H1 (cell line): ENCODE measurements around the gene NOL12.

Experiments
- CHD2 ChIP-seq: IDR thresholded peaks from 2 replicates; pipeline ENCODE4 v1.6.1; 2012; ENCODE audit warnings: low read length, improper control_type of control experiment
- EGR1 ChIP-seq: IDR thresholded peaks from 2 replicates; pipeline ENCODE4 v1.6.1; 2011; ENCODE audit warnings: low read depth, low read length, borderline replicate concordance
- EP300 ChIP-seq, 2 experiments: IDR thresholded peaks; 1 replicate in 1 of 2; 2 replicates in 1 of 2; pipeline ENCODE4 v1.6.1; 2011 to 2012; ENCODE audit warnings: low read depth in 2 of 2, low read length in 2 of 2, mild to moderate bottlenecking in 2 of 2, borderline replicate concordance in 1 of 2, inconsistent platforms in 1 of 2, moderate library complexity in 1 of 2
- EZH2 ChIP-seq: fragments of 200-600 bp; sonication (generic); IDR thresholded peaks from 2 replicates; pipeline ENCODE4 v1.7.1; 2012; ENCODE audit warnings: low read depth, mild to moderate bottlenecking, moderate library complexity, low read length, inconsistent platforms; ENCODE audit not compliant: severe bottlenecking
- GABPA ChIP-seq: IDR thresholded peaks from 2 replicates; pipeline ENCODE4 v1.6.1; 2011; ENCODE audit warnings: mild to moderate bottlenecking, low read length, moderate library complexity, borderline replicate concordance; ENCODE audit not compliant: insufficient read depth
- POLR2A ChIP-seq, 2 experiments: IDR thresholded peaks; 1 replicate in 1 of 2; 2 replicates in 1 of 2; pipeline ENCODE4 v1.6.1; 2011; ENCODE audit warnings: low read depth in 2 of 2, low read length in 2 of 2, mild to moderate bottlenecking in 2 of 2; ENCODE audit errors: control extremely low read depth in 1 of 2
- POLR2AphosphoS5 ChIP-seq: IDR thresholded peaks from 2 replicates; pipeline ENCODE4 v1.6.1; 2011; ENCODE audit warnings: low read depth, low read length
- RAD21 ChIP-seq, 2 experiments: IDR thresholded peaks in 1 of 2; conservative IDR thresholded peaks in 1 of 2; 2 replicates each; pipeline ENCODE4 v1.6.1; 2011; ENCODE audit warnings: low read depth in 2 of 2, low read length in 2 of 2, improper control_type of control experiment in 1 of 2, inconsistent platforms in 1 of 2, mild to moderate bottlenecking in 1 of 2, moderate library complexity in 1 of 2
- RFX5 ChIP-seq: IDR thresholded peaks from 2 replicates; pipeline ENCODE4 v1.6.1; 2011; ENCODE audit warnings: low read depth, low read length, improper control_type of control experiment, borderline replicate concordance
- RNF2 ChIP-seq: fragments of 200-900, 300-1000 bp; sonication (generic); IDR thresholded peaks from 2 replicates; pipeline ENCODE4 v1.7.1; 2016; ENCODE audit warnings: borderline replicate concordance, low read depth, mild to moderate bottlenecking, antibody characterized with exemption, low read length; ENCODE audit not compliant: poor library complexity, severe bottlenecking; ENCODE audit errors: missing control alignments
- SUZ12 ChIP-seq: fragments of 200-600 bp; sonication (generic); IDR thresholded peaks from 2 replicates; pipeline ENCODE4 v1.6.1; 2012; ENCODE audit warnings: mild to moderate bottlenecking, inconsistent platforms, low read length, moderate library complexity, mixed read lengths
- TF ChIP-seq, protein P1 (sequence below), 3 experiments: IDR thresholded peaks; 1 replicate in 2 of 3; 2 replicates in 1 of 3; pipeline versions ENCODE4 v1.5.1 to v1.6.1; 2011; ENCODE audit warnings: low read length in 3 of 3, mild to moderate bottlenecking in 3 of 3, inconsistent platforms in 2 of 3, low read depth in 1 of 3, moderate library complexity in 1 of 3; ENCODE audit not compliant: insufficient read depth in 1 of 3; ENCODE audit errors: control extremely low read depth in 1 of 3
- TF ChIP-seq, protein P2 (sequence below): IDR thresholded peaks from 2 replicates; pipeline ENCODE4 v1.6.1; 2012; ENCODE audit warnings: inconsistent platforms

DNA sequence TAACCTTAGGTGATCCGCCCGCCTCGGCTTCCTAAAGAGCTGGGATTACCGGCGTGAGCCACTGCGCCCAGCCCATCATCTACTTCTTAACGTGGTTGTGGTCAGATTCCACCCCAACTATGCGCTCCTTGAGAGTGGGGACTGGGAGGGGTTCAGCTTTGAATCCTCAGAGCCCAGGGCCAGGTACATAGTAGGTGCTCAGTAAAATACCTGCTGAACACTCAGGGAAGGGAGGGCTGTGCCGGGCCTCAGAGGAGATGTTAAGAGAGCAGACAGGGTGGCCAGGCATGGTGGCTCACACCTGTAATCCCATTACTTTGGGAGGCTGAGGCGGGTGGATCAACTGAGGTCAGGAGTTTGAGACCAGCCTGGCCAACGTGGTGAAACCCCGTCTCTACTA lies 11.9 kb upstream of the NOL12 start:
- TF ChIP-seq, protein P1, sequence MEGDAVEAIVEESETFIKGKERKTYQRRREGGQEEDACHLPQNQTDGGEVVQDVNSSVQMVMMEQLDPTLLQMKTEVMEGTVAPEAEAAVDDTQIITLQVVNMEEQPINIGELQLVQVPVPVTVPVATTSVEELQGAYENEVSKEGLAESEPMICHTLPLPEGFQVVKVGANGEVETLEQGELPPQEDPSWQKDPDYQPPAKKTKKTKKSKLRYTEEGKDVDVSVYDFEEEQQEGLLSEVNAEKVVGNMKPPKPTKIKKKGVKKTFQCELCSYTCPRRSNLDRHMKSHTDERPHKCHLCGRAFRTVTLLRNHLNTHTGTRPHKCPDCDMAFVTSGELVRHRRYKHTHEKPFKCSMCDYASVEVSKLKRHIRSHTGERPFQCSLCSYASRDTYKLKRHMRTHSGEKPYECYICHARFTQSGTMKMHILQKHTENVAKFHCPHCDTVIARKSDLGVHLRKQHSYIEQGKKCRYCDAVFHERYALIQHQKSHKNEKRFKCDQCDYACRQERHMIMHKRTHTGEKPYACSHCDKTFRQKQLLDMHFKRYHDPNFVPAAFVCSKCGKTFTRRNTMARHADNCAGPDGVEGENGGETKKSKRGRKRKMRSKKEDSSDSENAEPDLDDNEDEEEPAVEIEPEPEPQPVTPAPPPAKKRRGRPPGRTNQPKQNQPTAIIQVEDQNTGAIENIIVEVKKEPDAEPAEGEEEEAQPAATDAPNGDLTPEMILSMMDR (IDR thresholded peaks at IDR 0.05; ENCODE audit: control extremely low read depth in 1 of 3, insufficient read depth in 1 of 3, low read depth in 1 of 3, low read length in 3 of 3) = no peak
- TF ChIP-seq, protein P2, sequence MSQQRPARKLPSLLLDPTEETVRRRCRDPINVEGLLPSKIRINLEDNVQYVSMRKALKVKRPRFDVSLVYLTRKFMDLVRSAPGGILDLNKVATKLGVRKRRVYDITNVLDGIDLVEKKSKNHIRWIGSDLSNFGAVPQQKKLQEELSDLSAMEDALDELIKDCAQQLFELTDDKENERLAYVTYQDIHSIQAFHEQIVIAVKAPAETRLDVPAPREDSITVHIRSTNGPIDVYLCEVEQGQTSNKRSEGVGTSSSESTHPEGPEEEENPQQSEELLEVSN = no peak
- TF ChIP-seq EP300 (IDR thresholded peaks at IDR 0.05; ENCODE audit: borderline replicate concordance in 1 of 2, low read depth in 2 of 2, low read length in 2 of 2) = no peak
- TF ChIP-seq EZH2 = no peak
- no peak for TF ChIP-seq POLR2AphosphoS5
- TF ChIP-seq CHD2 = no peak
- no peak for TF ChIP-seq RFX5
- no peak for TF ChIP-seq SUZ12
- TF ChIP-seq EGR1 = no peak
- TF ChIP-seq RNF2 = no peak
- no peak for TF ChIP-seq POLR2A (IDR thresholded peaks at IDR 0.05; ENCODE audit: control extremely low read depth in 1 of 2, low read depth in 2 of 2, low read length in 2 of 2)
- no peak for TF ChIP-seq GABPA
- TF ChIP-seq RAD21 (IDR thresholded peaks at IDR 0.05 in 1 of 2, conservative IDR thresholded peaks at IDR 0.05 in 1 of 2; ENCODE audit: low read depth in 2 of 2, low read length in 2 of 2) = no peak
